Stimulated activated CD4-positive, alpha-beta T cell treated with anti-CD3 and anti-CD28 coated beads, Interleukin-4, amount 100 ng/mL, for 4 hours (primary cell): Measurements from ENCODE around the gene EHBP1L1.

Source experiments
- DNase-seq, 2 experiments: peaks; one replicate each; pipeline ENCODE4 v3.0.0-alpha.2; 2020

The EHBP1L1 gene

DNA sequence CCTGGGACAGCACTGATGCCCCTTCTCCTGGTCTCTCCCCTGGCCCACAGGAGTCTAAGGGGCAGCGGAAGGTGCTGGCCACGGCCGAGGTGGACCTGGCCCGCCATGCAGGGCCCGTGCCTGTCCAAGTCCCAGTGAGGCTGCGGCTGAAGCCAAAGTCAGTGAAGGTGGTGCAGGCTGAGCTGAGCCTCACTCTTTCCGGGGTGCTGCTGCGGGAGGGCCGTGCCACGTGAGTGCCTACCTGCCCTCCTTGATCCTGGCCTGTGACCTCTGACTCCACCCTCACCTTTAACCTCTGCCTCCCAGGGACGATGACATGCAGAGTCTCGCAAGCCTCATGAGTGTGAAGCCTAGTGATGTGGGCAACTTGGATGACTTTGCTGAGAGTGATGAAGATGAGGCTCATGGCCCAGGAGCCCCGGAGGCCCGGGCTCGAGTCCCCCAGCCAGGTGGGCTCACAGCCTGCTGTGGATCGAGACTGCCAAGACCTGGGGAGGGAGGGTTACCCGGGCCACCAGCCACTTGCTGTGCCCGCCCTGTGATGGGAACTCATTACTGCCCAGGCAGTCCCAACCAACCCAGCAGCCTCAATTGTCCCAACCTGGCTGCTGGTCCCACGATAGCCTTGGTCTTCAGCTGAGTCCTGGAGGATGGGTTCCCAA lies 4.3 kb downstream of the EHBP1L1 start:
- DNase-seq, result no peak

GRCh38 chr11:65580756-65581155 lies 4.9 kb downstream of the EHBP1L1 start:
- DNase-seq, result no peak

- no peak for DNase-seq
These were observed 6.1 kb downstream of the EHBP1L1 start for GRCh38 chr11:65581928-65582327.

DNA sequence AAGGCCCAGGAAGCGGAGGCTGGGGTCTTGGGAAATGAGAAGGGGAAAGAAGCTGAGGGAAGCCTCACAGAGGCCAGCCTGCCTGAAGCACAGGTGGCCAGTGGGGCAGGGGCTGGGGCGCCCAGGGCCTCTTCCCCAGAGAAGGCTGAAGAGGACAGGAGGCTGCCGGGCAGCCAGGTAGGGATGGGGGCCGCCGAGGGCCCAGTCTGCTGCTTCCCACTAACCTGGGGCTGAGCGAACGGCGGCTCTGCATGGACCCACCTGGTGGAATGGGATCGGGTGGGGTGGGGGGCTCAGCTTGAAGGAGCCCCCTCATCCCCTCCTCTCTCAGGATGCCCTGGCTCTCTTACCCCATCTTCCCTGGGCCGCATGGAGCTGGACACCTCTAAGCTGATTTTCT lies 7.7 kb downstream of the EHBP1L1 start:
- DNase-seq, result no peak

GRCh38 chr11:65584106-65584505 lies 8.3 kb downstream of the EHBP1L1 start:
- no peak for DNase-seq

- no peak for DNase-seq
These were observed 8.9 kb downstream of the EHBP1L1 start for GRCh38 chr11:65584723-65585171.

GRCh38 chr11:65585396-65586246 lies 9.8 kb downstream of the EHBP1L1 start:
- no peak for DNase-seq

DNA sequence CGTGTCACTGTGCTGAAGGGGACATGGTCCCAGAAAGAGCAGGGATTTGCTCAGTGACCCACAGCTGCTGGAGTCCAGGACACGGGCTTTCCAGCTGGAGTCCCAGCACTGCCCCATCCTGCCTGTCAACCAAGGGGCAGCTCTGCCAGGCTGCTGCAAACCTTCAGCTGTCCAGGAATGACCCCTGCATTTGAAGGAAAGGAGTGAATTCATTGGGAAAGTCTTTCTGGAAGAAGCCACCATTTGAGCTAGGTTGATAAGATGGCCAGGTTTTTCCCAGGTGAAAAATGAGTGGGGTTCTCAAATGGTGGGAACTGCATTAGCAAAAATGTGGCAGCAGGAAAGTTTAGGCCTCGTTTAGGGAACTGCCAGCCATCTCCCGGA lies 10.4 kb downstream of the EHBP1L1 start:
- no peak for DNase-seq

DNA sequence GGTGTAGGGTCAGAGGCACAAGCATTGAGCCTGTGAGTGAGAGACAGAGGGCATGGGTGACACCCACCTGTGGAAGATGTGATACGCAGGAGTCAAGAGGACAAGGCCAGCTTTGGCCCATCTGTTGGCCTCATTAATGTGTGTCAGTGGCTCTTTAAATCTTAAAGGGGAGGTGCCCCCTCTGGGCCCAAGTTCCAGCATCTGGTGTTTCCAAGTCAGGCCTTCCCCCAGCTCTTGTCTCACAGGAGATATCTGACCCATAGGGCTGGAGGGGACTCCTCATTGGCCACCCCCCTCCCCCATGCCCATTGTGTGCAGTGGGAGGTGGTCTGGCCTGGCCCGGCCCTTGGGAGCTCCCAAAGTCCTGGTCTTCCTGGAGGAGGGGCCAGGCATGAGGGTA lies 10.8 kb downstream of the EHBP1L1 start:
- no peak for DNase-seq

DNA sequence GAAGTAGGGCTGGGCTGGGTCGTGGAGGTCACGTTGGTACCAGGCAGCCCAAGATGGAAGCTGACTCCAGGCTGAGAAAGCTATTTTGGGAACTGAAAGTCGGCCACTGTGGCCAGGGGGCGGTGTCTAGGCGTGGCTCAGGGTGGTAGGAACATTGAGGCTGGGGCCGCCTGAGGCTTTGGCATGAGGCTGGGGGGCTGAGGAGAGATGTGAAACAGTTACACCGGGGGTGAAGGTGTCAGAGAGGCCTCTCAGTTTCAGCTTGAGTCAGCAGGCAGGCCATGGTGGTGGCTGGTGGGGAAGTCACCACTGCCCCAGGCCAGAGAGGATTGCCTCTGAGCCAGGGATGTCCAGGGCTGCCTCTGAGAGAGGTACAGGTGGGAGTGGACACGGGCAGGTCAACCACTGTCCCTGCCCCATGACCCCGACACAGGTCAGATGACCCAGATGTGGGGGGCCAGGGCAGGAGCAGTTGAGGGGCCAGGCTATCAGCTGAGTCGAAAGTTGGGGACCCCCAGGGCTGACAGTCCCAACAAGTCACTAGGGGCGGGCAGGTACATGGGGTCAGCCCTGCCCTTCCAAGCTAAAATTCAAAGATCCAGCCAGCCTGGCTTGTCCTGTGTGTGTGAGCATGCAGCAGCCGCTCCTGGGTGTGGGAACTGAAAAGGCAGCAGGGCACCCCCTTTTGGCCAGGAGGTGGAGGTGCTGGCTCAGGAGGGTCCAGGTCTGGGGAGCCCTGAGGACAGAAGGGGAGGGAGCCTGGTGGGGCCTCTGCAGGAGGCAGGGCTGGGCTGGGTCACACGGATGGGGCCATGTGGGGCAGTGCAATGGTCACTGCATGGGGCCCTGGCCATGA lies 12.6 kb downstream of the EHBP1L1 start:
- peak; percentile 60 to 73 for DNase-seq

- no peak for DNase-seq
These were observed 13.8 kb downstream of the EHBP1L1 start for GRCh38 chr11:65589444-65590239.

- DNase-seq, result no peak
These were observed 14.4 kb downstream of the EHBP1L1 start for GRCh38 chr11:65590240-65590738.

- DNase-seq, result no peak
These were observed 16.3 kb downstream of the EHBP1L1 start for GRCh38 chr11:65591939-65592857.

DNA sequence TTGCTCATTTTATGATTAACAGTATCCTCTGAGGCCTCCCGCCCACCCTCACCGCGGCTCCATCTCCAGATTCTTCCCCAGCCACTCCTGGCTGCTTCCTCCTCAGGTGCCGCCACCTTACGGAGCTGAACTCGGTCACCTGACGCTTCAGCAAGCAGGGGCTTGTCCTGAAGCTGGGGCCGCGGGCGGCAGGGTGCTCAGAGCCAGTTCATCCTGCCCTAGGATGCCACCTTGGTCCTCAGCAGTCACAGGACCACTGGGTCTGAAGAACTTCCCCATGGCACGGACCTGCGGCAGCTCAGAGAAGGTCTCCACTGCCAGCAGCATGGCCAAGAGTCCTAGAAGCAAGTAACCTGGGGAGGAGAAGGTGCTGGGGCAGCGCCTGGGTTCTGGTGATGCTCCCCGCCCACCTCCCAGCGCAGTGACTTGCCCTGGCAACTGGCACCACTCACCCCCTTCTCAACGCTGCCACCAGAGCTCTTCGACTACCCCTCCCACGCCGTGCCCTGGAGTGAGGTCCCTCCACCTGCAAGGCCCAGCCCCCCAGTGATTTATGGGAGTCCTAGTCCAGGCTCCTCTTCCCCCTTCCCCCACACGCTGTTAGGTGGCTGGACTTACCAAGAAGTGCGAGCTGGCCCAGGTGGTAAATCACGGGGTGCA lies 17.1 kb downstream of the EHBP1L1 start:
- no peak for DNase-seq

- peak; percentile 36 to 51 for DNase-seq
These were observed 17.9 kb downstream of the EHBP1L1 start for GRCh38 chr11:65593518-65594414.

GRCh38 chr11:65595131-65595530 lies 19.3 kb downstream of the EHBP1L1 start:
- no peak for DNase-seq

- DNase-seq, result no peak
These were observed 19.9 kb downstream of the EHBP1L1 start, which contains the start of gene KCNK7 for GRCh38 chr11:65595543-65596281. Gene KCNK7, minus strand, starts transcription at chr11:65595800. Its CDS starts 28 bp downstream, at chr11:65595772.

GRCh38 chr11:65596520-65596919 lies 20.7 kb downstream of the EHBP1L1 start:
- no peak for DNase-seq

DNA sequence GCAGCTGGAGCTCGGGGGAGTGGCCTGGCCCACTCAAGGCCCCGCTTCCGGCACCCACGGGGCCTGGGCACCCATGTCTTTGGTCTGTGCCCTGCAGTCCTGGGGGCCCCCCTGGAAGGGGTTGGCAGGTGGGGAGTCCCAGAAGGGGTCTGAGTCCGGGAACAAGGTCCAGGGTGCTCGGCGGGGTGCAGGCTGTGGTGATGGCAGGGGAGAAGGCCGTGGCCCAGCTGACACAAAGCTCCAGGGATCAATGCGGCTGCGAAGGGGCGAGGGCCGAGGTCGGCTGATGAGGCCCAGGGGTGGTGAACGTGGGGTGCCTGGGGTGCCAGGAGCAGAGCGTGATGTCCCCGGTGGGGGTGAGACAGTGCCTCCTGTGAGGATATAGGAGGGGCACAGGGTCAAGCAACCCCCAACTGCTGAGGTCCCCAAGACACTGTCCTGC lies 22.4 kb downstream of the EHBP1L1 start:
- no peak for DNase-seq
